PC-9 (cell line): ENCODE measurements around the gene PLD2. TPM values are rescaled to one million over a fixed set of nuclear protein-coding genes. Genes with fewer than 3 reads are reported as not detected.

ENCODE experiments used
- BruUV-seq: library from RNA; stranded (reverse); fragments of 400-500 nt; replicated peaks from 2 replicates; lab custom pipeline; 2021; lab: Mats Ljungman, UMichigan
- CTCF ChIA-PET: fragments of 300-600 bp; sonication (Branson Sonifier 250); formaldehyde crosslinking; loops from one replicate; lab custom pipeline; 2022; ENCODE audit warnings: antibody characterized with exemption; lab: Charles Lee
- POLR2A ChIA-PET: fragments of 300-600 bp; sonication (Branson Sonifier 250); formaldehyde crosslinking; loops from one replicate; lab custom pipeline; 2022; ENCODE audit warnings: antibody characterized with exemption; ENCODE audit not compliant: unreplicated experiment; lab: Charles Lee
- DNase-seq, 2 experiments: peaks; one replicate each; pipeline versions ENCODE4 v3.0.0 to v3.0.0-alpha.2; 2015 to 2022; ENCODE audit warnings: mixed read lengths in 1 of 2
- H2AFZ ChIP-seq: fragments of 200-600 bp; sonication (generic); 2 replicates; pipeline ENCODE4 v1.8.1; 2017; ENCODE audit warnings: antibody characterized with exemption
- H3F3A ChIP-seq: fragments of 200-600 bp; sonication (generic); 2 replicates; pipeline ENCODE4 v1.8.1; 2017; ENCODE audit warnings: antibody characterized with exemption, mild to moderate bottlenecking, low read depth; ENCODE audit not compliant: insufficient read depth
- H3K27ac ChIP-seq: fragments of 200-600 bp; sonication (generic); 2 replicates; pipeline ENCODE4 v1.6.1; 2016; ENCODE audit warnings: mixed run types
- H3K27me3 ChIP-seq: fragments of 200-600 bp; sonication (generic); 2 replicates; pipeline ENCODE4 v1.6.1; 2016; ENCODE audit warnings: low read depth, mixed run types; ENCODE audit not compliant: insufficient read depth
- H3K36me3 ChIP-seq: fragments of 200-600 bp; sonication (generic); 2 replicates; pipeline ENCODE4 v1.6.1; 2016; ENCODE audit warnings: low read depth, mixed run types
- H3K4me1 ChIP-seq: fragments of 200-600 bp; sonication (generic); replicated peaks from 2 replicates; pipeline ENCODE4 v1.6.1; 2016; ENCODE audit warnings: mixed run types; ENCODE audit not compliant: insufficient read depth
- H3K4me2 ChIP-seq: fragments of 200-600 bp; sonication (generic); 2 replicates; pipeline ENCODE4 v1.6.1; 2017; ENCODE audit warnings: mixed run types
- H3K4me3 ChIP-seq: fragments of 200-600 bp; sonication (generic); 2 replicates; pipeline ENCODE4 v1.6.1; 2016; ENCODE audit warnings: mixed run types
- H3K79me2 ChIP-seq: fragments of 200-600 bp; sonication (generic); 2 replicates; pipeline ENCODE4 v1.6.1; 2017; ENCODE audit warnings: low read depth, mixed run types
- H3K9me2 ChIP-seq: fragments of 200-600 bp; sonication (generic); 2 replicates; pipeline ENCODE4 v1.8.1; 2017; ENCODE audit warnings: mild to moderate bottlenecking; ENCODE audit not compliant: insufficient read depth
- H3K9me3 ChIP-seq: fragments of 200-600 bp; sonication (generic); 2 replicates; pipeline ENCODE4 v1.8.1; 2016; ENCODE audit warnings: low read depth; ENCODE audit not compliant: insufficient read depth
- H4K20me1 ChIP-seq: fragments of 200-600 bp; sonication (generic); 2 replicates; pipeline ENCODE4 v1.8.1; 2017; ENCODE audit not compliant: insufficient read depth
- EZH2 ChIP-seq: fragments of 200-600 bp; sonication (generic); IDR thresholded peaks from 2 replicates; pipeline ENCODE4 v1.8.0; 2017; ENCODE audit warnings: antibody characterized with exemption, low read depth
- intact Hi-C: fragments of 100-400 bp; cut with micrococcal nuclease; formaldehyde crosslinking; loops from one replicate; pipeline ENCODE4 v1.10.0; 2022; ENCODE audit not compliant: unreplicated experiment
- total RNA-seq: library from RNA; stranded (reverse); gene quantifications from 2 replicates; pipeline ENCODE4 v1.2.3, GENCODE V29; 2021
- TF ChIP-seq, protein P1 (sequence below): fragments of 200-600 bp; sonication (generic); conservative IDR thresholded peaks from 2 replicates; pipeline ENCODE4 v1.6.1; 2017; ENCODE audit warnings: mixed run types, antibody characterized with exemption, mild to moderate bottlenecking, moderate library complexity

PLD2 gene
- total RNA-seq, 1 experiment from 2014 or later, result 95.5 TPM

DNA sequence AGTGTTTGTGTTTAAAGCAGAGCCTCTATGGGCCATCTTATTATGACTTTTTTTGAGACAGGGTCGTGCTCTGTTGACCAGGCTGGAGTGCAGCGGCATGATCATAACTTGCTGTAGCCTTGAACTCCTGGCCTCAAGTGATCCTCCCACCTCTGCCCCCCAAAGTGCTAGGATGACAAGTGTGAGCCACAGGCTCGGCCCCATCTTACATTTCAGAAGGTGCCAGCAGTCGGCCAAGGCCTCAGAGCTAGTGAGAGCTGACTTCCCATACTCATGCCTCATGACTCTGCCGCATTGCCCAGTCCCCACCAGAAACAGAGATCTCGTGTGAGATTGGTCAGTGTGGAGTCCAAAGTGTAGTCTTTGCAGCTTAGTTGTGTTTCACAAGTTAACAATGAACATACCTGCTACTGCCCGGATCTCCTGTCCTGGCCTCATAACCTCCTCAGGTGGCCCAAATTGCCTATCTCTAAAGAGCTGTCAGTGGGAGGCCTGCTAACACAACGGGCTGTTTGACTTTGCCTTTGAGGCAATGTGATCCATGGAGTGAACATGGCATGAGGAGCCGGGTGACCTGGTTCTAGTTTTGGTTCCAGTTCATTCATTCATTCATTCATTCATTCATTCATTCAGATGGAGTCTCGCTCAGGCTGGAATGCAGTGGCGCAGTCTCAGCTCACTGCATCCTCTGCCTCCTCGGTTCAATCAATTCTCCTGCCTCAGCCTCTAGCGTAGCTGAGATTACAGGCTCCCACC, 39.9 kb downstream of the PLD2 start:
- no peak overlapping the region for H3K4me3 ChIP-seq
- intact Hi-C loops, result loop anchor here (5.0 kb wide), 1 partner anchor 50 kb away; the partner anchor contains the start of gene PSMB6
- H3K27me3 ChIP-seq, result no peaks in the 10 kb centered on the region
- H3K4me1 ChIP-seq, result peaks cover 57% of the 10 kb centered on the region
- CTCF ChIA-PET, result no interaction called here
- H3K27ac ChIP-seq, result peak overlapping the region; percentile 94
- BruUV-seq, result no TSS peak
- DNase-seq, result no peak
- H3F3A ChIP-seq, result peaks cover 56% of the 10 kb centered on the region
- POLR2A ChIA-PET, result interaction anchor here (0.6 kb wide), 2 partner anchors 37 to 121 kb away, joined by 3 to 5 read pairs; partner anchors contain the start of gene SPAG7
- H3K9me3 ChIP-seq, result no peaks in the 10 kb centered on the region
- H3K9me2 ChIP-seq, result no peaks in the 10 kb centered on the region
- 0 out of 2 replicates have a peak, but pooled peaks cover 4% of the 10 kb centered on the region for H4K20me1 ChIP-seq
- no peak for TF ChIP-seq EZH2
- TF ChIP-seq, protein P1, sequence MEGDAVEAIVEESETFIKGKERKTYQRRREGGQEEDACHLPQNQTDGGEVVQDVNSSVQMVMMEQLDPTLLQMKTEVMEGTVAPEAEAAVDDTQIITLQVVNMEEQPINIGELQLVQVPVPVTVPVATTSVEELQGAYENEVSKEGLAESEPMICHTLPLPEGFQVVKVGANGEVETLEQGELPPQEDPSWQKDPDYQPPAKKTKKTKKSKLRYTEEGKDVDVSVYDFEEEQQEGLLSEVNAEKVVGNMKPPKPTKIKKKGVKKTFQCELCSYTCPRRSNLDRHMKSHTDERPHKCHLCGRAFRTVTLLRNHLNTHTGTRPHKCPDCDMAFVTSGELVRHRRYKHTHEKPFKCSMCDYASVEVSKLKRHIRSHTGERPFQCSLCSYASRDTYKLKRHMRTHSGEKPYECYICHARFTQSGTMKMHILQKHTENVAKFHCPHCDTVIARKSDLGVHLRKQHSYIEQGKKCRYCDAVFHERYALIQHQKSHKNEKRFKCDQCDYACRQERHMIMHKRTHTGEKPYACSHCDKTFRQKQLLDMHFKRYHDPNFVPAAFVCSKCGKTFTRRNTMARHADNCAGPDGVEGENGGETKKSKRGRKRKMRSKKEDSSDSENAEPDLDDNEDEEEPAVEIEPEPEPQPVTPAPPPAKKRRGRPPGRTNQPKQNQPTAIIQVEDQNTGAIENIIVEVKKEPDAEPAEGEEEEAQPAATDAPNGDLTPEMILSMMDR, result no peak
- peaks cover 86% of the 10 kb centered on the region for H3K79me2 ChIP-seq
- H3K36me3 ChIP-seq, result no peaks in the 10 kb centered on the region
- H2AFZ ChIP-seq, result no peak overlapping the region
- peak overlapping the region; percentile 70 for H3K4me2 ChIP-seq

DNA sequence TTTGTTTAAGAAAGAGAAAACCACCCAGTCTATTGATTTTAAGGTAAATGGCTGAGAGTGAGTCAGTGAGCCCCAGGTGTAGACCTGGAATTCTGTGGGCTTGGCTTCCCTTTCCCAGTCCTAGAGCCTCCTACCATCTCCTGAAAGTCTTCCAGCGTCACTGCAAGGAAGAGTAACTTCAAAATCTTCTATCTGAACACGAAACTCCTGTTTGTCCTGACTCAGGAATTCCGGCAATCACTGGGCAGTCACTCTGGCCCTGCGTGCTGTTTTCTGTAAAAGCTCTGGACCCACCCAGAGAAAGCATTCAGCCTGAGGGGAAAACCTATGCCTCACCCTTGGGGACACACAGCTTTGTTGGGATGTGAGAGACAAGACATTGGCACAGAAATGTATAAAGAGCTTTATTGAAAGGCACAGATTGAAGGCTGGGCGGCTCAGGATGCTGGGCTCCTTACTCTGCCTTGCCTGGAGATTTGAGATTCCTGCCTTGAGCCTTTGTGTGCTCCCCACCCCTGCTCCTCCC, 42.1 kb downstream of the PLD2 start:
- Histone ChIP-seq H4K20me1 (0 out of 2 replicates have a peak, but pooled peaks cover 4% of the 10 kb centered on the region), H3F3A (peaks cover 62% of the 10 kb centered on the region), H3K36me3 (no peaks in the 10 kb centered on the region), H3K27me3 (no peaks in the 10 kb centered on the region), H3K27ac (peak overlapping the region; percentile 94), H3K9me2 (no peaks in the 10 kb centered on the region), H3K9me3 (no peaks in the 10 kb centered on the region), H3K79me2 (peaks cover 78% of the 10 kb centered on the region), H2AFZ (no peak overlapping the region), H3K4me1 (peaks cover 63% of the 10 kb centered on the region), H3K4me2 (peak overlapping the region; percentile 70), H3K4me3 (peak overlapping the region; percentile 32; the same call in 1 of the 2 replicates)
- no peak for TF ChIP-seq EZH2
- TF ChIP-seq, protein P1, result no peak
- DNase-seq, result peak; percentile 92 to 99
- BruUV-seq, result no TSS peak
- CTCF ChIA-PET, result interaction anchor here (0.6 to 1.7 kb wide), 3 partner anchors 9 to 352 kb away, joined by 3 to 7 read pairs (median 4); no protein-coding TSS in a partner anchor
- POLR2A ChIA-PET, result interaction anchor here (0.5 to 0.9 kb wide), 3 partner anchors 42 to 1887 kb away, joined by 3 to 6 read pairs (median 3); partner anchors contain the start of gene PLD2
- intact Hi-C loops, result loop anchor here (1.0 to 5.0 kb wide), 2 partner anchors 15 to 52 kb away; partner anchors contain the start of gene PSMB6

DNA sequence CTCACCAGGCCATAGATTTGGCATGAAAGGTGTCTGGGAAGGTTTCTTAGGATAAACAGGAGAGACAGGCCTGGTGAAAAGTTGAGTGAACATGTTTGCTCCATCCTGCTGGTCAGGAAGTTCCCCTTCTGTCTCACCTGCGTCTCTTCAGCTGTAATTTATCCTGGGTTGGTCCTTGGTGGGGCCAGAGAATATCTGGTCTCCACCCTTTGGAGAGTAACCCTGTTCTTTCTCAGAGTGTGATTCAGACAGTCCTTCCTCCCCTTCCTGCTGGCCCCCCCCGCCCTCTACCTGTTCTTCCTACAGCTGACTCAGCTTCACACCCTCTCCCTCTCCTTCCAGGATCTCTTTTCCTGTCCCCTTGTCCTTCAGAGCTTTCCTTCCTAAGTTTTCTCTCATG, 43.3 kb downstream of the PLD2 start:
- intact Hi-C loops, result no loop called here
- Histone ChIP-seq H3K4me3 (peak overlapping the region; percentile 11; the same call in 1 of the 2 replicates), H3K36me3 (no peaks in the 10 kb centered on the region), H2AFZ (no peak overlapping the region), H3K27ac (peak overlapping the region; percentile 94), H3K4me1 (peaks cover 63% of the 10 kb centered on the region), H3K27me3 (no peaks in the 10 kb centered on the region), H3F3A (peaks cover 57% of the 10 kb centered on the region), H4K20me1 (no peaks in the 10 kb centered on the region), H3K9me3 (no peaks in the 10 kb centered on the region), H3K79me2 (peaks cover 72% of the 10 kb centered on the region), H3K9me2 (no peaks in the 10 kb centered on the region), H3K4me2 (peak overlapping the region; percentile 70)
- BruUV-seq, result no TSS peak
- CTCF ChIA-PET, result interaction anchor here (0.6 to 1.7 kb wide), 2 partner anchors 60 to 173 kb away, joined by 3 to 7 read pairs; no protein-coding TSS in a partner anchor
- TF ChIP-seq EZH2, result no peak
- TF ChIP-seq, protein P1, result no peak
- POLR2A ChIA-PET, result interaction anchor here (0.6 kb wide), 1 partner anchor 14 kb away, joined by 3 read pairs; no protein-coding TSS in a partner anchor
- DNase-seq, result peak; percentile 50 to 74
